Stimulated activated CD8-positive, alpha-beta memory T cell treated with anti-CD3 and anti-CD28 coated beads, Interleukin-4, amount 100 ng/mL, for 1 hour (primary cell): ENCODE data around the gene ZNF556.
"Not testable (repeated sequence)": the region's sequence is repeated elsewhere in the genome, so short reads cannot be mapped to it uniquely, and the experiment has no call there.

ENCODE experiments used
- DNase-seq, 2 donors: peaks; one replicate each; pipeline ENCODE4 v3.0.0-alpha.2; 2020; ENCODE audit warnings: low read depth in 2 of 2, low spot score in 1 of 2

Gene ZNF556

GRCh38 chr19:2903326-2903725 is 36.2 kb downstream of the ZNF556 start:
- DNase-seq: not testable (repeated sequence)

DNA sequence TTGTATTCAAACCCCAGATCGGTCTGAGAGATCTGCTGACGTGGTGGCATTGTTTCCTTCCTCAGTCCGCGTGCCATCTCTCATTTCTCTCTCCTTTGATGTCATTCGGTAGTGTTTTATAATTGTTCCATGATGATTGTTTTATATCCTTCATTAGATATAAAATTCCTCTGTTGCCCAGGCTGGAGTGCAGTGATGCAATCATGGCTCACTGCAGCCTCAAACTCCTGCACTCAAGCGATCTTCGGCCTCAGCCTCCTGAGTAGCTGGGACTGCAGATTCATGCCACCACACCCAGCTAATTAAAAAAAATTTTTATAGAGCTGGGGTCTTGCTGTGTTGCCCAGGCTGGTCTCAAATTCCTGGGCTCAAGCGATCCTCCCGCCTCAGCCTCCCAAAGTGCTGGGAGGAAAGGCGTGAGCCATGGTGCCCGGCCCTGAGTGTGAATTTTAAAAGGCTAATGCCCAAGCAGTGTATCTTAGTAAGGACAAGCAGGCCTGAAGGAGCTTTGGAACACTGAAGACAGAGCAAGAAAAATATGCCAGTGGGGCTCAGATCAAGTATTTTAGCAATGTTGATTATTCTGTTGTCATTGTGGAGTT is 38.9 kb downstream of the ZNF556 start:
- no peak for DNase-seq

DNA sequence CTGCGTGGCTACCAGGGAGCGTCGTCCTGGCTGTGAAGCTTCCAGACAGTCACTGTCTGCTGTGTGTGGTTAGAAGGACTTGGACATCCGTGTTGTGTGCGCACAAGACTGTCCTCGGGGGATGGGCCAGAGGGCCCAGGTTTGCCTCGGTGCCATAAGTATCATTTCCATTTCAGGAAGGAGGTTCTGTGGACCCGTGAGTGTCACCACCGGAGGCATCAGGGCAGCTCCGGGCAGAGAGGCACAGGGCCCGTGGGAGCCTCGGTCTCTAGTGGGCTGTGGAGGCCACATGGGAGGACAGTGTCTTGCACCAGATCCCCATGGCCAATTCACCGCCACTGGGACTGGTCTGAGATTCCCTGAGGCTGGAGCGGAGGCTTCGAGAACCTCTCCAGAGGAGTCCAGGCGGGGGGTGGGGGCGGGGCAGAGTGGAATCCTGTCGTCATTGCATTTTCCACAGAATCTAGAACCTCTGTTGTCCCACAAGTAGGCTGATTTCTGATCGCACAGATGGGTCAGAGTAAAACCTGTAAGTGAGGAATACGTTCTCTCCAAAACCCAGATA is 39.6 kb downstream of the ZNF556 start:
- DNase-seq: no peak

GRCh38 chr19:2912306-2912705 is 45.2 kb downstream of the ZNF556 start:
- no peak for DNase-seq

- no peak for DNase-seq
Measured at GRCh38 chr19:2917275-2918184, 50.4 kb downstream of the ZNF556 start.

DNA sequence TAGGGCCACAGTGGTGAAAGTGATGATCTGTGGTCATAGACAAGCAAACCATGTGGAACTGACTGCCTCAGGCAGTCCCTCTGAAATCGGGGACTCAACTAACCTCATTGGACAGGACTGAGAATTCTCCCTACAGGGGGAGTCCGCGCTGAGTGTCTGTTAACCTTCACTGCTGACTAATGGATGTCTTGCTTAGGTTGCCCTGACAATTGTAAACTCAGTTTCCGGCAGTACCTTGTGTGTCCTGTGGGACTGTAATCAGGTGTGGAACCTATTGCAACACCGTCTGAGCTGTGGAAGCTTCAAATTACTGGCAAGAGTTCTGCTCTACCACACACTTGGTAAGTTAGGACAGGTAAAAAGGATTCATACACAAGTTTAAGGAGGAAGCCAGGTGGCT is 55.9 kb downstream of the ZNF556 start:
- DNase-seq: no peak

GRCh38 chr19:2923510-2923909 is 56.4 kb downstream of the ZNF556 start:
- DNase-seq: no peak

- no peak for DNase-seq
Measured at GRCh38 chr19:2926341-2927031, 59.4 kb downstream of the ZNF556 start.

DNA sequence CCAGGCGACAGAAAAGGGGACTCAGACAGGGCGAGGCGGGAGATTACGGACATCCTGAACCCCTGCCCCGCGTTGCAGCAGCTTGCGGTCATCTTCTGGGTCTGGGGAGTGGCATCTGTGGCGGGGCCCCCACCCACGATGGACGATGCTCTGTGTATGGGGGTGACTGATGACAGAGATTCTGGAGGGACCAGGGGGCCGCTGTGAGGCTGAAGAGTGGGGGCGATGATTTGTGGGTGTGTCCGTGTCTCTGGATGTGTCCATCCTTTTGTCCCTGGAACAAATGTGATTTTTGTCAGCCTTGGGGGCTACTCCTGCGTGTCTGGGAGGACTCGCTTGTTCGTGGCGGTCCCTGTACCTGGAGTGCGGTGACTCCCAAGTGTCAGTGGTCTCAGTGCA is 59.9 kb downstream of the ZNF556 start:
- DNase-seq: no peak
